ENCODE measurements around the gene OR6B2. TPM values are rescaled to one million over a fixed set of nuclear protein-coding genes. Genes with fewer than 3 reads are reported as not detected.

Gene OR6B2
- total and polyA plus RNA-seq, 2 of the 4 experiments (the other 2 are of a cell fraction) = not detected

- CTCF ChIA-PET = no interaction called here
- in situ Hi-C loops (cut with MboI; ENCODE audit: low sequenced_read_pairs) (no loop called here), dilution Hi-C loops (cut with HindIII; ENCODE audit: low sequenced_read_pairs, unreplicated experiment) (no loop called here), intact Hi-C loops (cut with micrococcal nuclease) (no loop called here)
- whole genome bisulfite sequencing, 2 experiments (ENCODE audit: extremely low coverage in 2 of 2, insufficient read length in 1 of 2) = 50% methylated on average over 5 of the region's 14 CpGs; no CpG with 5 or more reads in 1 of the 2 experiments
- no peak overlapping the region for H3K4me3 ChIP-seq (ENCODE audit: insufficient read depth, low read depth, low read length)
- H2BK5ac ChIP-seq (ENCODE audit: low read depth, low read length, poor library complexity, severe bottlenecking) = no peak overlapping the region
- no peak overlapping the region for H4K5ac ChIP-seq (ENCODE audit: low read depth, low read length)
- H4K8ac ChIP-seq (ENCODE audit: low read depth in 2 of 2, low read length in 2 of 2) = no peak overlapping the region
- no peaks in the 10 kb centered on the region for H3K9me3 ChIP-seq (ENCODE audit: control insufficient read depth, insufficient read depth, low read length)
- TF ChIP-seq CTCF (conservative IDR thresholded peaks at IDR 0.05; ENCODE audit: low read depth, low read length) (no peak), RAD21 (IDR thresholded peaks at IDR 0.05; ENCODE audit: low read length) (no peak), ELK1 (IDR thresholded peaks at IDR 0.05; ENCODE audit: borderline replicate concordance, low read depth, low read length) (no peak), SMC3 (IDR thresholded peaks at IDR 0.05; ENCODE audit: low read depth, low read length) (no peak)
- BruUV-seq (replicated peaks) = no TSS peak
- ATAC-seq (ENCODE audit: low read depth) (no peak), DNase-seq (no peak)
- H3K4me2 ChIP-seq (ENCODE audit: low read depth, low read length) = no peak overlapping the region
- no peak overlapping the region for H2BK120ac ChIP-seq (ENCODE audit: low read depth, low read length)
- H3K4ac ChIP-seq (ENCODE audit: low read depth, low read length) = no peak overlapping the region
- no peak overlapping the region for H3K14ac ChIP-seq (replicated peaks; ENCODE audit: low read depth, low read length)
- no peak overlapping the region for H2BK20ac ChIP-seq (ENCODE audit: low read depth, low read length)
- H3K27me3 ChIP-seq (ENCODE audit: control insufficient read depth, insufficient read depth, low read length) = peaks cover 8% of the 10 kb centered on the region; the same call in 1 of the 2 replicates
- H3K9me1 ChIP-seq (ENCODE audit: insufficient read depth, low read length) = no peaks in the 10 kb centered on the region
- H3K36me3 ChIP-seq (ENCODE audit: control insufficient read depth, insufficient read depth, low read length) = no peaks in the 10 kb centered on the region
- H2BK15ac ChIP-seq (ENCODE audit: low read depth, low read length) = no peak overlapping the region
- H3K18ac ChIP-seq (ENCODE audit: low read depth, low read length) = no peak overlapping the region
- no peaks in the 10 kb centered on the region for H4K20me1 ChIP-seq (ENCODE audit: insufficient read depth, low read length)
- no peak overlapping the region for H3K9ac ChIP-seq (ENCODE audit: low read depth, low read length)
- H3K56ac ChIP-seq (ENCODE audit: extremely low read depth, insufficient read depth, low read length) = no peak overlapping the region
- no peaks in the 10 kb centered on the region for H3K79me1 ChIP-seq (ENCODE audit: low read depth in 1 of 2, low read length in 2 of 2)
- H2AFZ ChIP-seq (replicated peaks; ENCODE audit: low read length, poor library complexity) = peak overlapping the region; percentile 14
- no peak overlapping the region for H3K23ac ChIP-seq (ENCODE audit: low read depth, low read length)
- no peak overlapping the region for H2AK5ac ChIP-seq (ENCODE audit: low read depth, low read length)
- H3K27ac ChIP-seq (ENCODE audit: insufficient read depth, low read length) = no peak overlapping the region
- POLR2A ChIA-PET (ENCODE audit: unreplicated experiment) = no interaction called here
- no peak overlapping the region for H4K91ac ChIP-seq (ENCODE audit: insufficient read depth, low read depth, low read length)
- H3K4me1 ChIP-seq (ENCODE audit: control insufficient read depth, insufficient read depth, low read length) = no peaks in the 10 kb centered on the region
- H2AK9ac ChIP-seq (replicated peaks; ENCODE audit: low read depth, low read length, poor library complexity) = no peak overlapping the region
Observed at GRCh38 chr2:240032406-240033329, 2.4 kb upstream of the OR6B2 start.
